ENCODE data around the gene IL15.

IL15 gene

GRCh38 chr4:141782205-141782604 lies 145.8 kb downstream of the IL15 start:
- no peak for DNase-seq

Data from inflammatory macrophage (primary cell).